ENCODE data around the gene KRTAP4-16. TPM values are rescaled to one million over a fixed set of nuclear protein-coding genes. Genes with fewer than 3 reads are reported as not detected.
"Not testable (repeated sequence)": the region's sequence is repeated elsewhere in the genome, so short reads cannot be mapped to it uniquely, and the experiment has no call there.

Gene KRTAP4-16
- not detected in 2 replicates for total RNA-seq

- H3K36me3 Mint-ChIP-seq (ENCODE audit: low read depth): no peaks in the 10 kb centered on the region
- peaks cover 10% of the 10 kb centered on the region for H3K4me1 Mint-ChIP-seq
- H3K9me3 Mint-ChIP-seq: no peaks in the 10 kb centered on the region
- CTCF ChIA-PET: no interaction called here
- ATAC-seq (ENCODE audit: low read depth): no peak
- POLR2A ChIA-PET: no interaction called here
- intact Hi-C loops (cut with micrococcal nuclease): no loop called here
- TF ChIP-seq, protein P1, sequence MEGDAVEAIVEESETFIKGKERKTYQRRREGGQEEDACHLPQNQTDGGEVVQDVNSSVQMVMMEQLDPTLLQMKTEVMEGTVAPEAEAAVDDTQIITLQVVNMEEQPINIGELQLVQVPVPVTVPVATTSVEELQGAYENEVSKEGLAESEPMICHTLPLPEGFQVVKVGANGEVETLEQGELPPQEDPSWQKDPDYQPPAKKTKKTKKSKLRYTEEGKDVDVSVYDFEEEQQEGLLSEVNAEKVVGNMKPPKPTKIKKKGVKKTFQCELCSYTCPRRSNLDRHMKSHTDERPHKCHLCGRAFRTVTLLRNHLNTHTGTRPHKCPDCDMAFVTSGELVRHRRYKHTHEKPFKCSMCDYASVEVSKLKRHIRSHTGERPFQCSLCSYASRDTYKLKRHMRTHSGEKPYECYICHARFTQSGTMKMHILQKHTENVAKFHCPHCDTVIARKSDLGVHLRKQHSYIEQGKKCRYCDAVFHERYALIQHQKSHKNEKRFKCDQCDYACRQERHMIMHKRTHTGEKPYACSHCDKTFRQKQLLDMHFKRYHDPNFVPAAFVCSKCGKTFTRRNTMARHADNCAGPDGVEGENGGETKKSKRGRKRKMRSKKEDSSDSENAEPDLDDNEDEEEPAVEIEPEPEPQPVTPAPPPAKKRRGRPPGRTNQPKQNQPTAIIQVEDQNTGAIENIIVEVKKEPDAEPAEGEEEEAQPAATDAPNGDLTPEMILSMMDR (IDR thresholded peaks at IDR 0.05): no peak
- no peak for DNase-seq
- H3K27me3 Mint-ChIP-seq: peaks cover 29% of the 10 kb centered on the region
- H3K27ac Mint-ChIP-seq: no peak within 1 kb of the TSS
- no peak within 1 kb of the TSS for H3K4me3 Mint-ChIP-seq
Observed at GRCh38 chr17:41101586-41102259, at the start of gene KRTAP4-16. Gene KRTAP4-16, minus strand, starts transcription at chr17:41102209. Its CDS starts 0 bp downstream, at chr17:41102209.

GRCh38 chr17:41151525-41151924 is 49.5 kb upstream of the KRTAP4-16 start:
- TF ChIP-seq, protein P1 (IDR thresholded peaks at IDR 0.05): no peak
- DNase-seq (no peak), ATAC-seq (ENCODE audit: low read depth) (no peak)
- no peaks in the 10 kb centered on the region for H3K4me1 Mint-ChIP-seq
- no peaks in the 10 kb centered on the region for H3K9me3 Mint-ChIP-seq
- no peaks in the 10 kb centered on the region for H3K36me3 Mint-ChIP-seq (ENCODE audit: low read depth)
- intact Hi-C loops (cut with micrococcal nuclease): no loop called here
- ChIA-PET POLR2A (no interaction called here), CTCF (no interaction called here)
- no peak overlapping the region for H3K27ac Mint-ChIP-seq
- peaks cover 25% of the 10 kb centered on the region for H3K27me3 Mint-ChIP-seq
- no peak overlapping the region for H3K4me3 Mint-ChIP-seq

- Mint-ChIP-seq H3K27ac (no peak overlapping the region), H3K4me1 (no peaks in the 10 kb centered on the region), H3K9me3 (no peaks in the 10 kb centered on the region), H3K36me3 (ENCODE audit: low read depth) (no peaks in the 10 kb centered on the region), H3K4me3 (no peak overlapping the region), H3K27me3 (peaks cover 13% of the 10 kb centered on the region)
- ATAC-seq (ENCODE audit: low read depth) (no peak), DNase-seq (no peak)
- TF ChIP-seq, protein P1 (IDR thresholded peaks at IDR 0.05): no peak
- ChIA-PET CTCF (no interaction called here), POLR2A (no interaction called here)
- intact Hi-C loops (cut with micrococcal nuclease): no loop called here
Observed at GRCh38 chr17:41150026-41150425, 48.0 kb upstream of the KRTAP4-16 start.

GRCh38 chr17:41149652-41149985 is 47.6 kb upstream of the KRTAP4-16 start, which contains the start of gene KRTAP4-5:
Gene KRTAP4-5, minus strand, starts transcription at chr17:41149825. Its CDS starts 58 bp downstream, at chr17:41149767.
- peaks cover 10% of the 10 kb centered on the region for H3K27me3 Mint-ChIP-seq
- intact Hi-C loops (cut with micrococcal nuclease): no loop called here
- H3K36me3 Mint-ChIP-seq (ENCODE audit: low read depth): no peaks in the 10 kb centered on the region
- POLR2A ChIA-PET: no interaction called here
- H3K4me1 Mint-ChIP-seq: no peaks in the 10 kb centered on the region
- TF ChIP-seq, protein P1 (IDR thresholded peaks at IDR 0.05): no peak
- ATAC-seq (ENCODE audit: low read depth) (no peak), DNase-seq (no peak)
- H3K4me3 Mint-ChIP-seq: no peak within 1 kb of the TSS
- CTCF ChIA-PET: no interaction called here
- no peak within 1 kb of the TSS for H3K27ac Mint-ChIP-seq
- H3K9me3 Mint-ChIP-seq: no peaks in the 10 kb centered on the region

DNA sequence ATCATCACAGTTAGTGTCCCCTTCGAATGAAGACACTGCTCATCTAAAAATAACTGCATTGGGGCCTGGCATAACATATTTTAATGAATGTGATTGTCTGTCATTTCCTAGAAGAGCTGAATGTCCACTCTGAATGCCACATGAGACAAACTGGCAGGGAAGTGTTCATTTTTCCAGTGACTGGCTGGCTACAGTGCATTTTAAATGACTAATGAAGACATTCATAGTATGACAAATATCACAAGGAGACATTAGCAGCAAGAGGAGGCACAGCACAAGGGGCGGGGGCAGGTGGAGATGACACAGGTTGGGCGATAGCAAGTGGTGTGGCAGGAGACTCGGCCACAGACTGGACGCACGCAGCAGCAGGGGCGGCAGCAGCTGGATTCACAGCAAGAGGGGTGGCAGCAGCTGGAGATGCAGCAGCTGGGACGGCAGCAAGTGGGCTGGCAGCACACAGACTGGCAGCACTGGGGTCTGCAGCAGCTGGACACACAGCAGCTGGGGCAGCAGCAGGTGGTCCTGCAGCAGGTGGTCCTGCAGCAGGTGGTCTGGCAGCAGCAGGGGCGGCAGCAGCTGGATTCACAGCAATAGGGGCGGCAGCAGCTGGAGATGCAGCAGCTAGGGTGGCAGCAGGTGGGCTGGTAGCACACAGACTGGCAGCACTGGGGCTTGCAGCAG is 47.1 kb upstream of the KRTAP4-16 start:
- H3K4me3 Mint-ChIP-seq; H3K27me3 Mint-ChIP-seq; ATAC-seq (ENCODE audit: low read depth); H3K4me1 Mint-ChIP-seq; DNase-seq; H3K9me3 Mint-ChIP-seq; POLR2A ChIA-PET; H3K36me3 Mint-ChIP-seq (ENCODE audit: low read depth); intact Hi-C loops (cut with micrococcal nuclease); CTCF ChIA-PET; H3K27ac Mint-ChIP-seq: not testable (repeated sequence)
